PC-3 (cell line): Measurements from ENCODE around the gene ANO4. TPM values are rescaled to one million over a fixed set of nuclear protein-coding genes. Genes with fewer than 3 reads are reported as not detected.

Experiments
- ATAC-seq: fragments of 200-7000 bp; cut with Tn5 transposase; 2 replicates; pipeline ENCODE4 v1.9.1; 2020; ENCODE audit warnings: mild to moderate bottlenecking, moderate library complexity
- BruUV-seq: library from RNA; stranded (reverse); fragments of 400-500 nt; replicated peaks from 2 replicates; lab custom pipeline; 2021; lab: Mats Ljungman, UMichigan
- CTCF ChIA-PET: fragments of 300-600 bp; sonication (Branson Sonifier 250); formaldehyde crosslinking; loops from one replicate; lab custom pipeline; 2022; ENCODE audit warnings: antibody characterized with exemption; lab: Charles Lee
- POLR2A ChIA-PET: fragments of 300-600 bp; sonication (Branson Sonifier 250); formaldehyde crosslinking; loops from one replicate; lab custom pipeline; 2022; ENCODE audit warnings: antibody characterized with exemption; ENCODE audit not compliant: unreplicated experiment; lab: Charles Lee
- DNase-seq: peaks from one replicate; pipeline ENCODE4 v3.0.0-alpha.2; 2015
- H2AFZ ChIP-seq: fragments of 300-600 bp; sonication (generic); 2 replicates; pipeline ENCODE4 v1.6.0; 2016; ENCODE audit warnings: antibody characterized with exemption, low read length
- H3F3A ChIP-seq: fragments of 300-600 bp; sonication (generic); one replicate; pipeline ENCODE4 v1.6.0; 2017; ENCODE audit warnings: antibody characterized with exemption, low read length, control low read depth, mild to moderate bottlenecking; ENCODE audit not compliant: unreplicated experiment
- H3K27ac ChIP-seq: fragments of 300-600 bp; sonication (generic); 2 replicates; pipeline ENCODE4 v1.5.1; 2016; ENCODE audit warnings: mild to moderate bottlenecking, low read length
- H3K27me3 ChIP-seq: fragments of 300-600 bp; sonication (generic); 2 replicates; pipeline ENCODE4 v1.6.1; 2016; ENCODE audit warnings: low read length, mixed read lengths
- H3K36me3 ChIP-seq: fragments of 300-600 bp; sonication (generic); 2 replicates; pipeline ENCODE4 v1.6.1; 2016; ENCODE audit warnings: low read depth, mixed run types, low read length, mixed read lengths
- H3K4me1 ChIP-seq: fragments of 300-600 bp; sonication (generic); 2 replicates; pipeline ENCODE4 v1.5.1; 2016; ENCODE audit warnings: low read length; ENCODE audit not compliant: insufficient read depth
- H3K4me2 ChIP-seq: fragments of 300-600 bp; sonication (generic); 2 replicates; pipeline ENCODE4 v1.6.0; 2016; ENCODE audit warnings: low read length
- H3K4me3 ChIP-seq: fragments of 300-600 bp; sonication (generic); 2 replicates; pipeline ENCODE4 v1.5.1; 2016; ENCODE audit warnings: mild to moderate bottlenecking, low read length, mixed read lengths
- H3K79me2 ChIP-seq: fragments of 300-600 bp; sonication (generic); 2 replicates; pipeline ENCODE4 v1.6.1; 2017; ENCODE audit warnings: low read length, mixed read lengths
- H3K9ac ChIP-seq: fragments of 300-600 bp; sonication (generic); 2 replicates; pipeline ENCODE4 v1.6.0; 2016; ENCODE audit warnings: mild to moderate bottlenecking, low read length
- H3K9me2 ChIP-seq: fragments of 300-600 bp; sonication (generic); replicated peaks from 2 replicates; pipeline ENCODE4 v1.6.1; 2016; ENCODE audit warnings: mixed run types, low read length, mixed read lengths
- H3K9me3 ChIP-seq: fragments of 300-600 bp; sonication (generic); 2 replicates; pipeline ENCODE4 v1.6.1; 2016; ENCODE audit warnings: low read length, mixed read lengths
- H4K20me1 ChIP-seq: fragments of 300-600 bp; sonication (generic); 2 replicates; pipeline ENCODE4 v1.6.1; 2016; ENCODE audit warnings: low read length, mixed read lengths
- EZH2 ChIP-seq: fragments of 300-600 bp; sonication (generic); IDR thresholded peaks from one replicate; pipeline ENCODE4 v1.6.1; 2017; ENCODE audit warnings: antibody characterized with exemption, mild to moderate bottlenecking, low read length; ENCODE audit not compliant: unreplicated experiment
- EZH2phosphoT487 ChIP-seq: fragments of 300-600 bp; sonication (generic); IDR thresholded peaks from 2 replicates; pipeline ENCODE4 v1.6.1; 2018; ENCODE audit warnings: mild to moderate bottlenecking, antibody characterized with exemption, low read length, borderline replicate concordance
- intact Hi-C: fragments of 100-400 bp; cut with micrococcal nuclease; formaldehyde crosslinking; loops from 2 replicates; pipeline ENCODE4 v1.9.0; 2023
- total RNA-seq: library from RNA; depleted of rRNA; stranded (reverse); fragments of >200 nt; gene quantifications from 2 replicates; pipeline ENCODE4 v1.2.3, GENCODE V29; 2014
- TF ChIP-seq, protein P1 (sequence below): fragments of 300-600 bp; sonication (generic); conservative IDR thresholded peaks from 2 replicates; pipeline ENCODE4 v1.5.1; 2017; ENCODE audit warnings: antibody characterized with exemption, low read depth, mild to moderate bottlenecking, low read length

The ANO4 gene
- total RNA-seq, 1 experiment from 2014 or later, result not detected

- CTCF ChIA-PET, result no interaction called here
Measured at GRCh38 chr12:101021442-101021841, 226.9 kb downstream of the ANO4 start.

GRCh38 chr12:101021911-101022388 is 227.4 kb downstream of the ANO4 start:
- Histone ChIP-seq H3K4me3 (no peak overlapping the region), H3K4me2 (0 out of 2 replicates have a peak overlapping the region, but pooled peaks have one; percentile 6), H2AFZ (no peak overlapping the region), H3K27ac (peak overlapping the region; percentile 78), H3K9me3 (0 out of 2 replicates have a peak, but pooled peaks cover 2% of the 10 kb centered on the region), H4K20me1 (no peaks in the 10 kb centered on the region), H3K27me3 (no peaks in the 10 kb centered on the region), H3K4me1 (peaks cover 41% of the 10 kb centered on the region), H3K79me2 (no peaks in the 10 kb centered on the region), H3F3A (no peaks in the 10 kb centered on the region), H3K9me2 (no peaks in the 10 kb centered on the region), H3K9ac (peak overlapping the region; percentile 28; the same call in 1 of the 2 replicates), H3K36me3 (no peaks in the 10 kb centered on the region)
- DNase-seq (peak; percentile 77), ATAC-seq (no peak)
- TF ChIP-seq EZH2, result no peak
- TF ChIP-seq EZH2phosphoT487, result no peak
- TF ChIP-seq, protein P1, sequence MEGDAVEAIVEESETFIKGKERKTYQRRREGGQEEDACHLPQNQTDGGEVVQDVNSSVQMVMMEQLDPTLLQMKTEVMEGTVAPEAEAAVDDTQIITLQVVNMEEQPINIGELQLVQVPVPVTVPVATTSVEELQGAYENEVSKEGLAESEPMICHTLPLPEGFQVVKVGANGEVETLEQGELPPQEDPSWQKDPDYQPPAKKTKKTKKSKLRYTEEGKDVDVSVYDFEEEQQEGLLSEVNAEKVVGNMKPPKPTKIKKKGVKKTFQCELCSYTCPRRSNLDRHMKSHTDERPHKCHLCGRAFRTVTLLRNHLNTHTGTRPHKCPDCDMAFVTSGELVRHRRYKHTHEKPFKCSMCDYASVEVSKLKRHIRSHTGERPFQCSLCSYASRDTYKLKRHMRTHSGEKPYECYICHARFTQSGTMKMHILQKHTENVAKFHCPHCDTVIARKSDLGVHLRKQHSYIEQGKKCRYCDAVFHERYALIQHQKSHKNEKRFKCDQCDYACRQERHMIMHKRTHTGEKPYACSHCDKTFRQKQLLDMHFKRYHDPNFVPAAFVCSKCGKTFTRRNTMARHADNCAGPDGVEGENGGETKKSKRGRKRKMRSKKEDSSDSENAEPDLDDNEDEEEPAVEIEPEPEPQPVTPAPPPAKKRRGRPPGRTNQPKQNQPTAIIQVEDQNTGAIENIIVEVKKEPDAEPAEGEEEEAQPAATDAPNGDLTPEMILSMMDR, result no peak
- BruUV-seq, result no TSS peak
- intact Hi-C loops, result no loop called here
- ChIA-PET POLR2A (no interaction called here), CTCF (no interaction called here)

More at GRCh38 chr12:101021442-101021841, 226.9 kb downstream of the ANO4 start:
- no peaks in the 10 kb centered on the region for H4K20me1 ChIP-seq
- no peaks in the 10 kb centered on the region for H3K27me3 ChIP-seq
- intact Hi-C loops, result no loop called here
- H3F3A ChIP-seq, result no peaks in the 10 kb centered on the region
- TF ChIP-seq EZH2, result no peak
- TF ChIP-seq EZH2phosphoT487, result no peak
- TF ChIP-seq, protein P1, result no peak
- no peaks in the 10 kb centered on the region for H3K79me2 ChIP-seq
- H3K4me2 ChIP-seq, result 0 out of 2 replicates have a peak overlapping the region, but pooled peaks have one; percentile 6
- peak overlapping the region; percentile 28 for H3K9ac ChIP-seq
- POLR2A ChIA-PET, result no interaction called here
- H3K36me3 ChIP-seq, result no peaks in the 10 kb centered on the region
- no TSS peak for BruUV-seq
- H3K9me2 ChIP-seq, result no peaks in the 10 kb centered on the region
- DNase-seq, result peak; percentile 16
- H3K4me3 ChIP-seq, result no peak overlapping the region
- 0 out of 2 replicates have a peak, but pooled peaks cover 4% of the 10 kb centered on the region for H3K9me3 ChIP-seq
- ATAC-seq, result no peak
- peak overlapping the region; percentile 78 for H3K27ac ChIP-seq
- no peak overlapping the region for H2AFZ ChIP-seq
- H3K4me1 ChIP-seq, result peaks cover 41% of the 10 kb centered on the region

GRCh38 chr12:101027200-101027599 is 232.6 kb downstream of the ANO4 start:
- Histone ChIP-seq H3K27me3 (no peaks in the 10 kb centered on the region), H3K4me1 (0 out of 2 replicates have a peak, but pooled peaks cover 4% of the 10 kb centered on the region), H3K27ac (no peak overlapping the region), H4K20me1 (no peaks in the 10 kb centered on the region), H3K9ac (no peak overlapping the region), H3K9me2 (no peaks in the 10 kb centered on the region), H3K9me3 (no peaks in the 10 kb centered on the region), H3K4me3 (no peak overlapping the region), H3F3A (no peaks in the 10 kb centered on the region), H3K36me3 (no peaks in the 10 kb centered on the region), H3K4me2 (no peak overlapping the region), H3K79me2 (no peaks in the 10 kb centered on the region), H2AFZ (no peak overlapping the region)
- intact Hi-C loops, result no loop called here
- ATAC-seq (no peak), DNase-seq (no peak)
- TF ChIP-seq EZH2phosphoT487, result no peak
- TF ChIP-seq, protein P1, result no peak
- no peak for TF ChIP-seq EZH2
- POLR2A ChIA-PET, result no interaction called here
- CTCF ChIA-PET, result no interaction called here
- no TSS peak for BruUV-seq
